GM12872 (cell line): Measurements from ENCODE around the gene C1QL2.

ENCODE experiments used
- CTCF ChIP-seq: IDR thresholded peaks from 3 replicates; pipeline ENCODE4 v1.5.1; 2011; ENCODE audit warnings: low read depth, mild to moderate bottlenecking, low read length, moderate library complexity; ENCODE audit not compliant: insufficient read depth

Gene C1QL2

GRCh38 chr2:119190321-119191111, 32.0 kb upstream of the C1QL2 start:
- no peak for TF ChIP-seq CTCF

GRCh38 chr2:119184512-119184911, 26.0 kb upstream of the C1QL2 start:
- no peak for TF ChIP-seq CTCF

GRCh38 chr2:119181791-119182445, 23.4 kb upstream of the C1QL2 start:
- TF ChIP-seq CTCF: no peak

- TF ChIP-seq CTCF: no peak
These were observed 22.8 kb upstream of the C1QL2 start for GRCh38 chr2:119181391-119181790.

GRCh38 chr2:119180892-119181291, 22.3 kb upstream of the C1QL2 start:
- no peak for TF ChIP-seq CTCF

GRCh38 chr2:119179991-119180390, 21.4 kb upstream of the C1QL2 start:
- no peak for TF ChIP-seq CTCF

- TF ChIP-seq CTCF: no peak
These were observed 20.7 kb upstream of the C1QL2 start for GRCh38 chr2:119179202-119179601.
